IPS-18a (cell line): Measurements from ENCODE around the gene TMEM108.
A peak's percentile ranks its signal among the peaks of the same experiment; 100 is the strongest.

Source experiments
- H3K27ac ChIP-seq: one replicate; pipeline ENCODE4 v1.5.1; 2013; ENCODE audit warnings: low read length
- H3K27me3 ChIP-seq: one replicate; pipeline ENCODE4 v1.6.1; 2013; ENCODE audit warnings: mild to moderate bottlenecking, low read length; ENCODE audit not compliant: control insufficient read depth, insufficient read depth
- H3K36me3 ChIP-seq: one replicate; pipeline ENCODE4 v1.6.1; 2013; ENCODE audit warnings: low read depth, low read length; ENCODE audit not compliant: control insufficient read depth
- H3K4me1 ChIP-seq: one replicate; pipeline ENCODE4 v1.6.1; 2013; ENCODE audit warnings: low read depth, low read length; ENCODE audit not compliant: control insufficient read depth
- H3K4me3 ChIP-seq: one replicate; pipeline ENCODE4 v1.5.1; 2013; ENCODE audit warnings: low read length
- H3K9ac ChIP-seq: one replicate; pipeline ENCODE4 v1.6.1; 2013; ENCODE audit warnings: mild to moderate bottlenecking, low read length, moderate library complexity
- H3K9me3 ChIP-seq: one replicate; pipeline ENCODE4 v1.6.1; 2013; ENCODE audit warnings: low read depth, low read length; ENCODE audit not compliant: control insufficient read depth

Gene TMEM108

DNA sequence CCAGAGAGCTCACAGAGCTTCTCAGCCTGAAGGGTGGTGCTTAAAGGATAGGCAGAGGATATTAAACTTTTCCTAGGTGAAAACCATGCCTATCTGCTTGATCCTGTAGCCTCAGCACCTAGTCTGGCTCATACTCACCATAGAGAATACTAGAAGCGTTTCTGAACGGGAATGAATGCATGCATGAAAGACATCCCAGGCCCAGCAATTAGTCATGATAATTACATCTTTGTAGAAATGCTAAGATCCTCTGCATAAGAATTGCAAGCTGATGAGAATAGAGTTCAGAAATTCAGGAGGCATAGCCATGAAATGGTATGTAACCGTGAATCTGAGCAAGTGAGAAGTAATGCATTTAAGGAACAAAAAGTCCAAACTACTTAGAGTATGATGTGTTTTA, 5.9 kb upstream of the TMEM108 start:
- Histone ChIP-seq H3K27ac (no peak overlapping the region), H3K9ac (no peak overlapping the region), H3K36me3 (no peaks in the 10 kb centered on the region), H3K9me3 (no peaks in the 10 kb centered on the region), H3K27me3 (peaks cover 9% of the 10 kb centered on the region), H3K4me1 (peaks cover 19% of the 10 kb centered on the region), H3K4me3 (no peak overlapping the region)

DNA sequence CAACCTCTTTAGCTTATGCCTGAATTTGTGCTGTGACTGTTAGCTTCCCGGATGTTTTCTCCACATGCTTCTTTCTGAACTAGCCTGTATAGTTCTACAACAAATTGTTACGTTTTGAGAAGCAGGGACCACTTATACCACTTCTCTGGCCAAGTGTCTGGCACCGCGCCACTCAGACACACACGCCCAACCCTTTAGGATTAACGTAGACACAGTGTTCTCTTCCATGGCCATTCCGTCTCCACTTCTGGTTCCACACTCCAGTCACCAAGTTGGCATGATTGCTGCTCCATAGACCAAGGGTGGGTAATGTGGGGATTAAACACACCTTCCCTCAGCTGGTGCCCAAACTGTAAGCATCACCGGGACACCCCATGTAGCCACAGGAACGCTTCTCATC, 755 bp upstream of the TMEM108 start:
- Histone ChIP-seq H3K27me3 (peaks cover 30% of the 10 kb centered on the region), H3K4me3 (peak overlapping the region; percentile 77)

DNA sequence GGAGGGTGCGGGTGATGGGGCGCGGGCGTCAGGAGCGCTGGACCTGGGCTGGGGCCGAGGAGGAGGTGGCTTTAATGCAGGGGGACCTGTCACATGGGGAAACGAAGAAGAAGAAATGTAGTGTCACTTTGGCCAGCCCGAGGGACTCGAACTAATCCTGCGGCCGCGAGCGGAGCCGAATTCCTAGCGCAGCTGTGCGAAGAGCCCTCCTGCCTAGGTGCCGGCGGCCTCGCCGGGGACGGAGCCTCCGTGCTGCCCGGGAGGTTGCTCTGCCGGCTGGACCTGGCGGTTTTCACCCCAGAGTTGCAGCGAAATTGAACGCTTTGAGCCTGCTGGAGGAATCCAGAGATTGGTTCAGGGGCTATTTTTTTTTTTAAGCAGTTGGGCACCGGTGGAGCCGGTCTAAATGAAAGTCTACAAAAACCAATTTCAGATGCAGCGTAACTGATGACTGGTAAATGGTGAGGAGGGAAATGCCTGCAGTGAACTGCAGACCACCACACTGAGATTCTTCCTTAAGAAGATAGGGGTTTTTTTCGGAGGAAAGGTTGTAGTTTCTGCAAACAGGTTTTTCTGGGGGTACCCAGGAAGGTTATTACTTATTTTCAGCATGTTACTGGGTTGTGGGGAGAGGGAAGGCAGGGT, 662 bp downstream of the TMEM108 start:
- peak overlapping the region; percentile 0 for H3K9ac ChIP-seq
- H3K9me3 ChIP-seq: no peaks in the 10 kb centered on the region
- H3K4me3 ChIP-seq: peak overlapping the region; percentile 77
- peaks cover 21% of the 10 kb centered on the region for H3K4me1 ChIP-seq
- no peaks in the 10 kb centered on the region for H3K36me3 ChIP-seq
- H3K27me3 ChIP-seq: peaks cover 30% of the 10 kb centered on the region
- H3K27ac ChIP-seq: no peak overlapping the region

More for the DNA sequence above, 755 bp upstream of the TMEM108 start:
- Histone ChIP-seq H3K4me1 (peaks cover 23% of the 10 kb centered on the region), H3K9ac (peak overlapping the region; percentile 45), H3K36me3 (no peaks in the 10 kb centered on the region), H3K27ac (no peak overlapping the region), H3K9me3 (no peaks in the 10 kb centered on the region)

DNA sequence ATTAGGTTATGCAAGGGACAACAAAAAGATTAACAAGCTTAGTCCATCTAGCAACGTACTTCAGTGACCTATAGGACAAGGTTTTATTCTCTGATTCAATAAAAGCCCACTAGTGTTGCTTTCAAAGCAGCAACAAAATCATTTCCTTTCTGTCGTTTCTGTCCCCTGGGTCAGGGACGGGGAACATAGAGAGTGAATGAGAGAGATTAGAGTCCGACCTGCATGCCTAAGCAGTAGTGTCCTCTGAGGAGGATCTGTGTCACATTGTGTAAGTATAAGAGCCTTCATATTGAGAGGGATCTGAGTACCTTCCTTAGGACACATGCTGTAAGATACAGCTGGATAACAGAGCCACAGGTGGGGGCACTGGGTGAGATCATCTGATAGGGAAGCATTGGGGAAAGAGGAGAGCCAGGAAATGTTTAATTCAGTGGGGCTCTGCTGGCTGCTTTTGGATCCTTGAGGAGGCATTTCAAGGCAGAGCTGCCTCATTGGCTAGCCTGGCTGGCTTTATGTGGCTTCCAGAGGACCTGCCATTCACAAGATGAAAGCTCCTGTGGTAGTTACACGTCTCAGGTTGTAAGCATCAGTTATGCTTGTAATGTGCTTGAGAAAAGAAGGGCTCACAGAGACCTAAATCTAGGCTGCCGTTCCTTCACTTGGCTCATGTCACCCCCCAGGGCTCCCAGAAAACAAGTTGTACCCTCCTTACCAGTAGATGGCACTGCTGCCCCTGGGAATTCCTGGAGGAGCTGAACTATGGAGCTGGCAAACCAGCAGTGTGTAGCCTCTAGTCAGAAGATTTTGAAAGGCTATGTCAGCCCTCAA, 2.7 kb downstream of the TMEM108 start:
- H3K9ac ChIP-seq: no peak overlapping the region

DNA sequence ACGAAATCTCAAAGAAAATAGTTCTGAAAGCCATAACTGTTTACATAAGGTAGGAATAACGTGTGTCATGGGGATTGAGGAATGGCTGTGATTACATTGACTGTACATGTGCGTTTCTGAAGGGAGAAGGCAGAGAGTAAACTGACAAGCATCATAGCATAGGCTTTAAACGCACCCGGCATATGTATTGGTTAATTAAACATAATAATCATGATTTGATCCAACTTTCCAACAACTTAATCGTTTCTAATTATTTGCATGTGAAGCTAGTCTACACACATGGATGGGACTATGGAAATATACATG, 3.3 kb downstream of the TMEM108 start:
- no peak overlapping the region for H3K27ac ChIP-seq
- H3K9ac ChIP-seq: no peak overlapping the region
- peaks cover 5% of the 10 kb centered on the region for H3K36me3 ChIP-seq
- H3K4me3 ChIP-seq: no peak overlapping the region
- peaks cover 29% of the 10 kb centered on the region for H3K27me3 ChIP-seq
- H3K4me1 ChIP-seq: peaks cover 4% of the 10 kb centered on the region
- H3K9me3 ChIP-seq: no peaks in the 10 kb centered on the region

More for the DNA sequence above, 2.7 kb downstream of the TMEM108 start:
- Histone ChIP-seq H3K9me3 (no peaks in the 10 kb centered on the region), H3K4me3 (no peak overlapping the region), H3K36me3 (peaks cover 3% of the 10 kb centered on the region), H3K27ac (no peak overlapping the region), H3K4me1 (peaks cover 4% of the 10 kb centered on the region), H3K27me3 (peaks cover 30% of the 10 kb centered on the region)

DNA sequence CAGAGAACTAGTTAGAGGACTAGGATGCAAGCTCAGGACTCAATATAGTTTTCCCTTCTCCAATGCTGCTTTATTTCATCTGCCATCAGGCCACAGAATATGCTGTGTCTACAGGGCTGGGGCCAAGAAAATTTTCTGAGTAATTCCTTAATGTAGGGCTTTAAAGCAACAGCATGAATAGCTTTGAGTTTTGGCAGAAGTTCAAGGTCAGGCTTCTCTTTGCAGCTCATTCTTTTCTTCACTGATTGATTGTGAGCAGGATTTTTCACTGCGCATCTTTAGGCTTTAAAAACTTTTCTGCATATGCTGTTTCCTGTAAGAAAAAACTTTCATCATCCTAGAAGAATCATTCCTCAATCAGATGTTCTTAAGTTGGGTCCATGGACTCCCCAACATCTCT, 4.6 kb downstream of the TMEM108 start:
- Histone ChIP-seq H3K36me3 (peaks cover 5% of the 10 kb centered on the region), H3K4me3 (no peak overlapping the region), H3K27me3 (peaks cover 16% of the 10 kb centered on the region), H3K4me1 (peaks cover under 1% of the 10 kb centered on the region), H3K9me3 (no peaks in the 10 kb centered on the region), H3K9ac (no peak overlapping the region), H3K27ac (no peak overlapping the region)

DNA sequence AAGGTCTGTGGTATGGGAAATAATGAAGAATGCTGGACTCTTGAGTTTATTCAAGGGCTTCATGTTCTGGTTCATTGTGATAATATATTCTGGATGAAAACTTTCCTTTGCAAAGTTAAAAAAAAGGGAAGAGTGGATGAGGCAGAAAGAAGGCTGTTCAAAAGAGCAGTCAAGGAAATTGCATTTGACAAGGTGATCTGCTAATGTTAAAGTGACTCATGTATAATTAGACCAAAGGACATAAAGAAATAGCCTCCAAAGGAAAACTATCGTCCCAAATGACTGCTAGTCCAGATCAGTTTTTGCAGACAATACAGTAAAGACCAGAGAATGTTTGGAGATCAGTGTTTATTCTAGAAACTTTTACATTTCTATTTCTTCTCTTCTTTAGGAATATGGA, 9.8 kb downstream of the TMEM108 start:
- Histone ChIP-seq H3K27ac (no peak overlapping the region), H3K4me1 (peaks cover 7% of the 10 kb centered on the region), H3K9ac (no peak overlapping the region), H3K27me3 (no peaks in the 10 kb centered on the region), H3K36me3 (peaks cover 5% of the 10 kb centered on the region), H3K9me3 (no peaks in the 10 kb centered on the region), H3K4me3 (no peak overlapping the region)

DNA sequence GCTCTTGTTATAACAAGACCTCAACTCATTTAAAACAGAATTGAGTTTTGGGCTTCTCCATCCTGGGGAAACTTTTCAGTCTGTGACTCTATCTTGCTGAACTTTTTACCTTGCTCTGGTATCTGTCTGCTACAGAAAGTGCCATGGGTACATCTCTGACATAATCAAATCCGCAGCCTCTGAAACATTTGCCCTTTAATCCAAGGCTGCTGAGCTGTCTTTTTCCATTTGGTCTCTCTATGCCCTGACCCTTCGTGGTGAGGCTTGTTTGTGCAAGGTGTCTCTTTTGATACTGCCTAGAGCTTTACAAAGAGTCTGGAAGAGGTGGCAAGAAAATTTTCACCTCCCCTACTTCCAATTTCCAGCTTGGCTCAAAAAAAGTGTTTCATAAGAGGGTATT, 11.3 kb downstream of the TMEM108 start:
- Histone ChIP-seq H3K27me3 (no peaks in the 10 kb centered on the region), H3K27ac (no peak overlapping the region), H3K9me3 (no peaks in the 10 kb centered on the region), H3K4me1 (peaks cover 13% of the 10 kb centered on the region), H3K4me3 (no peak overlapping the region), H3K9ac (no peak overlapping the region), H3K36me3 (peaks cover 5% of the 10 kb centered on the region)

DNA sequence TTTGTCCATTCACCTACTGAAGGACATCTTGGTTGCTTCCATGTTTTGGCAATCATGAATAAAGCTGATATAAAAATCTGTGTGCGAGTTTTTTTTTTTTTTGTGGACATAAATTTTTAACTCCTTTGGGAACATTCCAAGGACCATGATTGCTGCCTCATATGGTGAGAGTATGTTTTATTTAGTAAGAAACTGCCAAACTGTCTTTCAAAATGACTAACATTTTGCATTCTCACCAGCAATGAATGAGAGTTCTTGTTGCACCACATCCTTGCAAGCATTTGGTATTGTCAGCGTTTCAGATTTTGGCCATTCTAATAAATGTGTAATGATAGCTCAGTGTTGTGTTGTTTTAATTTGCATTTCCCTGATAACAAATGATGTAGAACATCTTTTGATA, 12.7 kb downstream of the TMEM108 start:
- H3K27me3 ChIP-seq: no peaks in the 10 kb centered on the region
- no peaks in the 10 kb centered on the region for H3K9me3 ChIP-seq
- H3K36me3 ChIP-seq: peaks cover 2% of the 10 kb centered on the region
- no peak overlapping the region for H3K27ac ChIP-seq
- H3K4me3 ChIP-seq: no peak overlapping the region
- peaks cover 25% of the 10 kb centered on the region for H3K4me1 ChIP-seq
- H3K9ac ChIP-seq: no peak overlapping the region

DNA sequence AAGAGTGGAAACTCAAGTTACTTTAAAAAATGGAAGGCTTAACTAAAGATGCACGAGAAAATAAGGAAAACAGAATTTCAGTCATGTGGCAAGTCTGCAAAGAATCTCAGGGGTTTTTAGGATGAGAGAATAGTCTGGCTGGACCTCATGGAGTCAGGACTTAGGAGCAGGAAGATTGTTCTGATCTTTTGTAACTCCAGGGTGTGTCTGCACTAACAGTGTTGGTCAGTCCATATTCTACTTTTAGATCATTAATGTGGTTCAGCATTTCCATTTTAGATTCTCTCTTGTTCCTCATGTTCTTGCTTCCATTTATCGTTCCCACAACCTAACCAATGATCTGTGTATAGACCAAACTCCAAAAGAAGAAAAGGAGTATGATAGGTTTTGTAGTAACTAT, 15.3 kb downstream of the TMEM108 start:
- Histone ChIP-seq H3K4me1 (peaks cover 25% of the 10 kb centered on the region), H3K27me3 (no peaks in the 10 kb centered on the region)

DNA sequence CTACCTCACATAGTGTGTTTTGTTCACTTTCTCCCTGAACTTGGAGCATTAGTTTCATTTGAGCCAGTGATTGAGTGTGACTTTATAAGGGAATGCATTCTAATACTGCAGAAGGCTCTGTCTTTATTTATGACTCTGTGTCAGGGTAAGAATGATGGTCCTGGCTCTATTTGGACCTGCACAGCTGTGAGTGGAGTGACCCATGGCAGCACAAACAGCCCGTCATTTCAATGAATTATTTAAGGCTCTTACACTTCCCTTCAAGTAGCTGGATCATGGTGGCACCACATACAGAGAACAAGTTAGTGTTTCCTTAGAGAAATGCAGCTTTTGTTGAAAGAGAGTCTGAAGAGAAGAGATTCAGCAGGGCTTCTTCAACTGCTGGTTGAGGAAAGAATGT, 16.4 kb downstream of the TMEM108 start:
- H3K9ac ChIP-seq: no peak overlapping the region
- no peak overlapping the region for H3K27ac ChIP-seq
- H3K36me3 ChIP-seq: no peaks in the 10 kb centered on the region
- peaks cover 25% of the 10 kb centered on the region for H3K4me1 ChIP-seq
- H3K9me3 ChIP-seq: no peaks in the 10 kb centered on the region
- no peaks in the 10 kb centered on the region for H3K27me3 ChIP-seq
- H3K4me3 ChIP-seq: no peak overlapping the region

More for the DNA sequence above, 15.3 kb downstream of the TMEM108 start:
- H3K9ac ChIP-seq: no peak overlapping the region
- no peak overlapping the region for H3K4me3 ChIP-seq
- H3K9me3 ChIP-seq: no peaks in the 10 kb centered on the region
- no peak overlapping the region for H3K27ac ChIP-seq
- no peaks in the 10 kb centered on the region for H3K36me3 ChIP-seq

DNA sequence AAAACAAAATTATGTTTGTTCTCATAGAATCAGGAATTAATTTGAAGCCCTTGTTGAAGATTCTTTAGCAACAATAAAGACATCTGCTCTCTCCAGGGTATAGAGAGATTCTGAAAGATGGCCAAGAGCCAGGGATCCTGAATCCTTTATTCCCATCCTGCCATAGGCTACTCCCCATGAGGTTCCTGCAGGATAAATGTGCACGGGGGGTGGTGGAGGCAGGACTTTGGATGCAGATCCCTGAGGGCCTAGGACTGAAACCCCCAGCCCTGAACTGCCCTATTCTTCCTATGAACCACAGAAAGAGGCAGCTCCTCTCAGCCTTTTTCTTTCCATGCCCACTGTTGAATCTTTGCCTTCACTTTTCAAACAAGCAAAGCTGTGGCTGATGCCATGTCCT, 17.1 kb downstream of the TMEM108 start:
- no peak overlapping the region for H3K4me3 ChIP-seq
- no peaks in the 10 kb centered on the region for H3K36me3 ChIP-seq
- H3K27me3 ChIP-seq: no peaks in the 10 kb centered on the region
- H3K4me1 ChIP-seq: peaks cover 25% of the 10 kb centered on the region
- no peaks in the 10 kb centered on the region for H3K9me3 ChIP-seq
- H3K27ac ChIP-seq: no peak overlapping the region
- H3K9ac ChIP-seq: no peak overlapping the region
